CD4-positive, alpha-beta T cell (primary cell): ENCODE measurements around the gene PATJ. TPM values are rescaled to one million over a fixed set of nuclear protein-coding genes. Genes with fewer than 3 reads are reported as not detected.

Source experiments
- ATAC-seq: fragments of 200-7000 bp; cut with Tn5 transposase; one replicate; pipeline ENCODE4 v1.10.0; 2022; ENCODE audit warnings: mild to moderate bottlenecking; ENCODE audit not compliant: poor library complexity
- CTCF ChIA-PET: fragments of 350-600 bp; sonication (Branson Sonifier 250); formaldehyde crosslinking; loops from one replicate; lab custom pipeline; 2021; ENCODE audit warnings: antibody characterized with exemption, inconsistent platforms; lab: Charles Lee
- POLR2A ChIA-PET: fragments of 350-600 bp; sonication (Branson Sonifier 250); formaldehyde crosslinking; loops from one replicate; lab custom pipeline; 2021; ENCODE audit warnings: antibody characterized with exemption, inconsistent platforms; lab: Charles Lee
- DNase-seq, 14 experiments: peaks; one replicate each; pipeline ENCODE4 v3.0.0-alpha.2; 2013 to 2020; ENCODE audit warnings: mixed read lengths in 2 of 14
- H3K27ac ChIP-seq, 2 donors: one replicate each; pipeline versions ENCODE4 v1.5.1 to v1.7.0; 2013; ENCODE audit warnings: low read length in 2 of 2, low read depth in 1 of 2, mild to moderate bottlenecking in 1 of 2
- H3K27me3 ChIP-seq, 2 experiments: 1 replicate in 1 of 2; 2 replicates in 1 of 2; pipeline versions ENCODE4 v1.6.1 to v1.7.0; 2013; ENCODE audit warnings: low read length in 2 of 2, control low read depth in 1 of 2, mild to moderate bottlenecking in 1 of 2, moderate library complexity in 1 of 2; ENCODE audit not compliant: insufficient read depth in 2 of 2, control insufficient read depth in 1 of 2
- H3K36me3 ChIP-seq: one replicate; pipeline ENCODE4 v1.6.1; 2013; ENCODE audit warnings: low read length, control low read depth; ENCODE audit not compliant: insufficient read depth
- H3K4me1 ChIP-seq: one replicate; pipeline ENCODE4 v1.6.1; 2013; ENCODE audit warnings: low read length, control low read depth; ENCODE audit not compliant: insufficient read depth
- H3K4me3 ChIP-seq: one replicate; pipeline ENCODE4 v1.5.1; 2013; ENCODE audit warnings: mild to moderate bottlenecking, low read length, moderate library complexity
- H3K9me3 ChIP-seq, 2 experiments: 1 replicate in 1 of 2; 2 replicates in 1 of 2; pipeline versions ENCODE4 v1.6.1 to v1.7.0; 2013; ENCODE audit warnings: low read length in 2 of 2, mild to moderate bottlenecking in 2 of 2, control low read depth in 1 of 2, moderate library complexity in 1 of 2; ENCODE audit not compliant: control insufficient read depth in 1 of 2, insufficient read depth in 1 of 2
- H3K27ac Mint-ChIP-seq: one replicate; pipeline ENCODE4 v1.8.0; 2020; ENCODE audit warnings: mixed read lengths
- H3K27me3 Mint-ChIP-seq: one replicate; pipeline ENCODE4 v1.8.0; 2021; ENCODE audit warnings: mixed read lengths
- H3K36me3 Mint-ChIP-seq: one replicate; pipeline ENCODE4 v1.8.0; 2021; ENCODE audit warnings: low read depth, mixed read lengths
- H3K4me1 Mint-ChIP-seq: one replicate; pipeline ENCODE4 v1.8.0; 2021; ENCODE audit warnings: low read depth, mixed read lengths
- H3K4me3 Mint-ChIP-seq: one replicate; pipeline ENCODE4 v1.8.0; 2020; ENCODE audit warnings: mild to moderate bottlenecking, mixed read lengths
- H3K9me3 Mint-ChIP-seq: one replicate; pipeline ENCODE4 v1.8.0; 2020; ENCODE audit warnings: mixed read lengths
- intact Hi-C, 2 experiments: fragments of 100-400 bp; cut with DNase I in 1 of 2; cut with micrococcal nuclease in 1 of 2; formaldehyde crosslinking; loops; one replicate each; pipeline versions ENCODE4 v1.15.1 to v1.9.0; 2023 to 2025; cut with DNase I, micrococcal nuclease
- total RNA-seq, 174 experiments: library from RNA in 2 of 174; stranded (reverse) in 2 of 174; gene quantifications; one replicate each; pipeline ENCODE4 v1.2.3 and lab custom pipeline; 2021 to 2026
- TF ChIP-seq, protein P1 (sequence below): fragments of 200-600 bp; IDR thresholded peaks from one replicate; pipeline ENCODE4 v1.8.0; 2022; ENCODE audit warnings: antibody characterized with exemption, mild to moderate bottlenecking

Gene PATJ
- total RNA-seq, 2 experiments from 2014 or later = 50.4 to 54.1 TPM

- DNase-seq = no peak
- Mint-ChIP-seq H3K36me3 (peaks cover 56% of the 10 kb centered on the region), H3K27ac (no peak overlapping the region), H3K4me1 (no peaks in the 10 kb centered on the region), H3K27me3 (no peaks in the 10 kb centered on the region), H3K4me3 (no peak overlapping the region), H3K9me3 (no peaks in the 10 kb centered on the region)
- TF ChIP-seq, protein P1, sequence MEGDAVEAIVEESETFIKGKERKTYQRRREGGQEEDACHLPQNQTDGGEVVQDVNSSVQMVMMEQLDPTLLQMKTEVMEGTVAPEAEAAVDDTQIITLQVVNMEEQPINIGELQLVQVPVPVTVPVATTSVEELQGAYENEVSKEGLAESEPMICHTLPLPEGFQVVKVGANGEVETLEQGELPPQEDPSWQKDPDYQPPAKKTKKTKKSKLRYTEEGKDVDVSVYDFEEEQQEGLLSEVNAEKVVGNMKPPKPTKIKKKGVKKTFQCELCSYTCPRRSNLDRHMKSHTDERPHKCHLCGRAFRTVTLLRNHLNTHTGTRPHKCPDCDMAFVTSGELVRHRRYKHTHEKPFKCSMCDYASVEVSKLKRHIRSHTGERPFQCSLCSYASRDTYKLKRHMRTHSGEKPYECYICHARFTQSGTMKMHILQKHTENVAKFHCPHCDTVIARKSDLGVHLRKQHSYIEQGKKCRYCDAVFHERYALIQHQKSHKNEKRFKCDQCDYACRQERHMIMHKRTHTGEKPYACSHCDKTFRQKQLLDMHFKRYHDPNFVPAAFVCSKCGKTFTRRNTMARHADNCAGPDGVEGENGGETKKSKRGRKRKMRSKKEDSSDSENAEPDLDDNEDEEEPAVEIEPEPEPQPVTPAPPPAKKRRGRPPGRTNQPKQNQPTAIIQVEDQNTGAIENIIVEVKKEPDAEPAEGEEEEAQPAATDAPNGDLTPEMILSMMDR = no peak
- ATAC-seq = no peak
- Histone ChIP-seq H3K27ac (no peak overlapping the region), H3K27me3 (no peaks in the 10 kb centered on the region), H3K4me3 (no peak overlapping the region), H3K4me1 (no peaks in the 10 kb centered on the region), H3K36me3 (peaks cover 20% of the 10 kb centered on the region), H3K9me3 (no peaks in the 10 kb centered on the region)
- ChIA-PET CTCF (no interaction called here), POLR2A (no interaction called here)
- intact Hi-C loops = no loop called here
Observed at GRCh38 chr1:61931587-61932279, 189.5 kb downstream of the PATJ start.

DNA sequence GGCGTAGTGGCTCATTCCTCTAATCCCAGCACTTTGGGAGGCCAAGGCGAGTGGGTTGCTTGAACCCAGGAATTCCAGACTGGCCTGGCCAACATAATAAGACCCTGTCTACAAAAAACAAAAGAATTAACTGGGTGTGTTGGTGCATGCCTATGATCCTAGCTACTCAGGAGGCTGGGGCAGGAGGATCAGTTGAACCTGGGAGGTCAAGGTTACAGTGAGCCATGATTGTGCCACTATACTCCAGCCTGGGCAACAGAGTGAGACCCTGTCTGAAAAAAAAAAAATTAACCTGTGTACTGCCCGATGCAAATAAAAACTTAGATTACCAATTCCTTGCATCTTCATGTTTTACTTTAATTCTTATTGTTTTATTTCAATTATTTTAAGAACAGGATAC lies 193.2 kb downstream of the PATJ start:
- peaks cover 42% of the 10 kb centered on the region for H3K36me3 Mint-ChIP-seq
- no peaks in the 10 kb centered on the region for H3K4me1 ChIP-seq
- intact Hi-C loops = no loop called here
- H3K9me3 ChIP-seq = no peaks in the 10 kb centered on the region
- H3K27me3 ChIP-seq = no peaks in the 10 kb centered on the region
- POLR2A ChIA-PET = no interaction called here
- H3K9me3 Mint-ChIP-seq = no peaks in the 10 kb centered on the region
- CTCF ChIA-PET = no interaction called here
- TF ChIP-seq, protein P1 = no peak
- no peak for ATAC-seq
- no peak for DNase-seq
- no peak overlapping the region for H3K4me3 Mint-ChIP-seq
- no peaks in the 10 kb centered on the region for H3K27me3 Mint-ChIP-seq
- no peaks in the 10 kb centered on the region for H3K4me1 Mint-ChIP-seq
- H3K27ac Mint-ChIP-seq = no peak overlapping the region
- no peak overlapping the region for H3K4me3 ChIP-seq
- no peak overlapping the region for H3K27ac ChIP-seq
- peaks cover 8% of the 10 kb centered on the region for H3K36me3 ChIP-seq

DNA sequence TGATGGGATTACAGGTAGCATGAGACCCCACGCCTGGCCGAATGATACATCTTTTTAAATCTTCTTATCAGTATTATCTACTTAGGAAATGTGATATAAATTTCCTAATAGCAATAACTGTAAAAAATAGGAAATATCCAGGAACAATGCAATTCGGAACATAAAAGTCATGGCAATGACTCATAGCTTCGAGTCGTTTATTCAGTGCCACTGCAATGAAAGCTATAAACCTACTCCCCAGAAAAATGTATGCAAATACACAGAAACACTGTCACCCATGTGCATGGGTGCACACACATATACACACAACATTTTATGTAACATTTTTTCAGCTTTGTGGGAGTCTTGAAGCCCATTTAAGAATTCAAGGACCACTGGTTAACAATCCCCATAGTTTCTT lies 194.6 kb downstream of the PATJ start:
- Mint-ChIP-seq H3K27me3 (no peaks in the 10 kb centered on the region), H3K27ac (no peak overlapping the region), H3K4me1 (no peaks in the 10 kb centered on the region), H3K4me3 (no peak overlapping the region), H3K9me3 (no peaks in the 10 kb centered on the region), H3K36me3 (peaks cover 45% of the 10 kb centered on the region)
- Histone ChIP-seq H3K36me3 (peaks cover 6% of the 10 kb centered on the region), H3K4me3 (no peak overlapping the region), H3K27me3 (no peaks in the 10 kb centered on the region), H3K9me3 (no peaks in the 10 kb centered on the region), H3K4me1 (no peaks in the 10 kb centered on the region), H3K27ac (no peak overlapping the region)
- ChIA-PET CTCF (no interaction called here), POLR2A (no interaction called here)
- intact Hi-C loops = no loop called here
- DNase-seq = no peak
- ATAC-seq = no peak
- TF ChIP-seq, protein P1 = no peak
